A549 (cell line): ENCODE measurements around the gene MKRN1. TPM values are rescaled to one million over a fixed set of nuclear protein-coding genes. Genes with fewer than 3 reads are reported as not detected.

ENCODE experiments used
- ATAC-seq, 2 experiments: fragments of 200-7000 bp in 1 of 2; fragments of >200 bp in 1 of 2; cut with Nextera tagmentation in 1 of 2; cut with Tn5 transposase in 1 of 2; 3 replicates each; pipeline versions ENCODE4 v1.8.0 to v1.9.1; 2018 to 2020; ENCODE audit warnings: mild to moderate bottlenecking in 1 of 2, moderate library complexity in 1 of 2
- CTCF ChIA-PET: fragments of 300-600 bp; sonication (Branson Sonifier 250); formaldehyde crosslinking; extraction: SDS; loops from one replicate; lab custom pipeline; 2021; ENCODE audit warnings: antibody characterized with exemption, inconsistent platforms; lab: Yijun Ruan, JAX
- POLR2A ChIA-PET: fragments of 350-600 bp; formaldehyde crosslinking; extraction: SDS; loops from one replicate; lab custom pipeline; 2021; ENCODE audit warnings: antibody characterized with exemption, inconsistent platforms; lab: Yijun Ruan, JAX
- DNase-seq, 2 experiments: peaks; one replicate each; pipeline versions ENCODE4 v3.0.0 to v3.0.0-alpha.2; 2011 to 2016; ENCODE audit warnings: low read depth in 1 of 2, low spot score in 1 of 2
- FAIRE-seq: peaks from 2 replicates; lab custom pipeline; 2011; peaks lifted over from hg19 to GRCh38; lab: Jason Lieb, UNC
- H3K27ac ChIP-seq, 2 experiments: fragments of >200 bp; sonication (Bioruptor Twin); formaldehyde crosslinking; 3 replicates each; pipeline ENCODE4 v1.5.1; 2016 to 2017
- H3K4me1 ChIP-seq: fragments of >200 bp; sonication (Bioruptor Twin); formaldehyde crosslinking; 3 replicates; pipeline ENCODE4 v1.6.1; 2016
- H3K4me2 ChIP-seq: fragments of >200 bp; sonication (Bioruptor Twin); formaldehyde crosslinking; 3 replicates; pipeline ENCODE4 v1.6.1; 2016
- H3K4me3 ChIP-seq: fragments of >200 bp; sonication (Bioruptor Twin); formaldehyde crosslinking; 3 replicates; pipeline ENCODE4 v1.5.1; 2016
- H3K9me3 ChIP-seq: fragments of >200 bp; sonication (Bioruptor Twin); formaldehyde crosslinking; 3 replicates; pipeline ENCODE4 v1.6.1; 2016
- CBX8 ChIP-seq: fragments of 200-600 bp; sonication (generic); IDR thresholded peaks from 2 replicates; pipeline ENCODE4 v1.6.1; 2016
- E2F6 ChIP-seq: IDR thresholded peaks from 2 replicates; pipeline ENCODE4 v1.6.1; 2012; ENCODE audit warnings: low read depth, borderline replicate concordance
- EP300 ChIP-seq, 2 experiments: fragments of >200 bp; sonication (Bioruptor Twin); formaldehyde crosslinking; IDR thresholded peaks; 2 replicates in 1 of 2; 3 replicates in 1 of 2; pipeline ENCODE4 v1.6.1; 2016 to 2017
- HDAC2 ChIP-seq: fragments of 200-600 bp; sonication (generic); IDR thresholded peaks from 2 replicates; pipeline ENCODE4 v1.6.1; 2016
- HOXB13 ChIP-seq: fragments of 250-450 bp; sonication (Bioruptor Pico); IDR thresholded peaks from 2 replicates; pipeline ENCODE4 v1.5.0; 2020; ENCODE audit warnings: low read depth, mild to moderate bottlenecking, moderate library complexity
- KDM5A ChIP-seq: fragments of 200-600 bp; sonication (generic); IDR thresholded peaks from 2 replicates; pipeline ENCODE4 v1.6.1; 2016; ENCODE audit warnings: antibody characterized with exemption, mild to moderate bottlenecking
- POLR2A ChIP-seq: IDR thresholded peaks from 2 replicates; pipeline ENCODE4 v1.6.1; 2012; ENCODE audit warnings: mild to moderate bottlenecking, low read length
- RARB ChIP-seq: fragments of 250-450 bp; sonication (Bioruptor Pico); IDR thresholded peaks from 2 replicates; pipeline ENCODE4 v1.8.0; 2021; ENCODE audit warnings: mild to moderate bottlenecking, moderate library complexity
- TFCP2L1 ChIP-seq: fragments of 250-450 bp; sonication (Bioruptor Pico); IDR thresholded peaks from 2 replicates; pipeline ENCODE4 v1.5.0; 2021; ENCODE audit warnings: mild to moderate bottlenecking
- USF2 ChIP-seq: fragments of 450-650 bp; IDR thresholded peaks from 2 replicates; pipeline ENCODE4 v1.6.1; 2014; ENCODE audit warnings: antibody characterized with exemption
- ZC3H11A ChIP-seq: fragments of 450-650 bp; IDR thresholded peaks from 2 replicates; pipeline ENCODE4 v1.6.1; 2014; ENCODE audit warnings: antibody characterized with exemption, mild to moderate bottlenecking
- WGBS: methylation state at CpG from one replicate; pipeline ENCODE4 v1.1.6; 2017; ENCODE audit errors: missing lambda C conversion rate; 5-methylcytosine and 5-hydroxymethylcytosine counted together
- polyA plus RNA-seq, 4 experiments: library from polyadenylated mRNA; depleted of rRNA in 3 of 4; stranded (reverse); fragments of >200 nt; fragmentation: RNase III in 1 of 4; extraction: RNeasy Plus Mini Kit Qiagen cat#74134 plus additional on column Dnase treatment in 1 of 4; gene quantifications; 2 replicates in 3 of 4; 3 replicates in 1 of 4; pipeline ENCODE4 v1.2.3, GENCODE V29; 2011 to 2017

The MKRN1 gene
- polyA plus RNA-seq, 2 of the 4 experiments (the other 2 are of a cell fraction): 53.2 to 68.8 TPM

- H3K9me3 ChIP-seq: no peaks in the 10 kb centered on the region
- DNase-seq: no peak
- H3K27ac ChIP-seq: no peak within 1 kb of the TSS
- POLR2A ChIA-PET: no interaction called here
- H3K4me1 ChIP-seq: 0 out of 3 replicates have a peak, but pooled peaks cover 3% of the 10 kb centered on the region
- WGBS: 76% methylated on average over 22 of the region's 22 CpGs
- no peak within 1 kb of the TSS for H3K4me3 ChIP-seq
- no peak for TF ChIP-seq E2F6
- TF ChIP-seq ZC3H11A: no peak
- TF ChIP-seq POLR2A: no peak
- TF ChIP-seq CBX8: no peak
- no peak for TF ChIP-seq RARB (CRISPR knock-in tag)
- no peak for TF ChIP-seq EP300 (IDR thresholded peaks at IDR 0.05)
- TF ChIP-seq USF2: no peak
- no peak for TF ChIP-seq TFCP2L1 (CRISPR knock-in tag)
- no peak for TF ChIP-seq HDAC2
- TF ChIP-seq HOXB13: no peak
- no peak for TF ChIP-seq KDM5A
- CTCF ChIA-PET: interaction anchor here (1.1 to 1.2 kb wide), 2 partner anchors 12 to 23 kb away, joined by 3 to 4 read pairs; no protein-coding TSS in a partner anchor
- H3K4me2 ChIP-seq: no peak within 1 kb of the TSS
- no peak for FAIRE-seq
- 0 out of 6 replicates have a peak, but pooled peaks of 1 of the 2 experiments have one; percentile 10 for ATAC-seq
These were observed 75.3 kb downstream of the MKRN1 start, which contains the start of gene RAB19 for GRCh38 chr7:140403878-140404564. Gene RAB19 (plus strand): TSS chr7:140404058. CDS start chr7:140407647, 3,589 bp downstream.

Other genes starting within 250 kb of the MKRN1 start
- 46.4 and 53.2 TPM in 2 replicates for gene SLC37A3, start 81.0 kb downstream of the MKRN1 start, polyA plus RNA-seq (2011; rRNA removed)
- 23.0 to 30.0 TPM (median 26.9 TPM) in 3 replicates for gene SLC37A3, start 81.0 kb downstream of the MKRN1 start, polyA plus RNA-seq (2017; fragmentation: RNase III; extraction: RNeasy Plus Mini Kit Qiagen cat#74134 plus additional on column Dnase treatment)
- gene RAB19, start 75.4 kb downstream of the MKRN1 start, polyA plus RNA-seq (2011; rRNA removed): not detected in 2 replicates
- not detected in 3 replicates for gene RAB19, start 75.4 kb downstream of the MKRN1 start, polyA plus RNA-seq (2017; fragmentation: RNase III; extraction: RNeasy Plus Mini Kit Qiagen cat#74134 plus additional on column Dnase treatment)
- gene DENND2A, start 161.3 kb upstream of the MKRN1 start, polyA plus RNA-seq (2011; rRNA removed): 0.61 and 0.63 TPM in 2 replicates
- gene DENND2A, start 161.3 kb upstream of the MKRN1 start, polyA plus RNA-seq (2017; fragmentation: RNase III; extraction: RNeasy Plus Mini Kit Qiagen cat#74134 plus additional on column Dnase treatment): 0.37 to 0.54 TPM (median 0.38 TPM) in 3 replicates
- gene ADCK2, start 193.4 kb upstream of the MKRN1 start, polyA plus RNA-seq (2011; rRNA removed): 13.1 and 14.7 TPM in 2 replicates
- 12.6 to 16.1 TPM (median 13.9 TPM) in 3 replicates for gene ADCK2, start 193.4 kb upstream of the MKRN1 start, polyA plus RNA-seq (2017; fragmentation: RNase III; extraction: RNeasy Plus Mini Kit Qiagen cat#74134 plus additional on column Dnase treatment)
- 381 and 405 TPM in 2 replicates for gene NDUFB2, start 217.2 kb upstream of the MKRN1 start, polyA plus RNA-seq (2011; rRNA removed)
- 345 to 370 TPM (median 360 TPM) in 3 replicates for gene NDUFB2, start 217.2 kb upstream of the MKRN1 start, polyA plus RNA-seq (2017; fragmentation: RNase III; extraction: RNeasy Plus Mini Kit Qiagen cat#74134 plus additional on column Dnase treatment)